Epidermal melanocyte (primary cell): ENCODE results near the gene DTX3.

Experiments
- DNase-seq: peaks from one replicate; pipeline ENCODE4 v3.0.0; 2011; ENCODE audit warnings: low spot score; ENCODE audit not compliant: insufficient read length

DTX3 gene

DNA sequence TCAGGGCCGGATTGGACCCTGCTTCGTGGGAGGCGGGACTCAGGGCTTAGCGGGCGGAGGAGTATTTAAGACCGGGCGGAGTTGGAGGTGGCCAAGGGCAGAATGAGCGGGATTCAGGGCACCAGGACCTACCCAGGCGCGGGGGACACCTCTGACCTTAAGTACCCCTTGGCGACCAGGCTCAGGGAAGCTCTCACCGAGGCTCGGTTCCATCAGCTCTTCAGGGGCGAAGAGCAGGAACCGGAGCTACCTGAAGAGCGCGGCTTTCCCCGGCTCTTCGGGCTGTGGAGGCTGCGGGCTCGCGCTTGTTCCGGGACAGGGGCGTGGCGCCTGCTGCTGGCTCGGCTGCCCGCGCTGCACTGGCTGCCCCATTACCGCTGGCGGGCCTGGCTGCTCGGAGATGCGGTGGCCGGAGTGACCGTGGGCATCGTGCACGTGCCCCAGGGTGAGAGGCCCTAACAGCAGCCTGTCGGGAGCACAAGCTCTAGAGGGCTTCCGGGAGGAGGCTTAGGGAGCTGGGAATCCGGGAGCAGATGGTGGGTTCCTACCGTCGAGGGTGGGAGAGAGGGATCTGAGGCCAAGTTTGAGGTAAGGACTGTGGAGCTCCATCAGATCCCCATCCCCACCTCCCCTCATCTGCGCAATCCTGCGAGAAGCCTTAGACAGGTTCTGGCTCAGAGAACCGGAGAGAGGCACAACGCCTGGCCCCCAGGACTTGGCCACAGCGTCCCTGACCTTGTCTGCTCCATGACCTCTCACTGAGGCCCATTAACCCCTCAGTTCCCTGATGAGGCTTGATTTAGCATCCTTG lies 15.0 kb downstream of the DTX3 start:
- no peak for DNase-seq

DNA sequence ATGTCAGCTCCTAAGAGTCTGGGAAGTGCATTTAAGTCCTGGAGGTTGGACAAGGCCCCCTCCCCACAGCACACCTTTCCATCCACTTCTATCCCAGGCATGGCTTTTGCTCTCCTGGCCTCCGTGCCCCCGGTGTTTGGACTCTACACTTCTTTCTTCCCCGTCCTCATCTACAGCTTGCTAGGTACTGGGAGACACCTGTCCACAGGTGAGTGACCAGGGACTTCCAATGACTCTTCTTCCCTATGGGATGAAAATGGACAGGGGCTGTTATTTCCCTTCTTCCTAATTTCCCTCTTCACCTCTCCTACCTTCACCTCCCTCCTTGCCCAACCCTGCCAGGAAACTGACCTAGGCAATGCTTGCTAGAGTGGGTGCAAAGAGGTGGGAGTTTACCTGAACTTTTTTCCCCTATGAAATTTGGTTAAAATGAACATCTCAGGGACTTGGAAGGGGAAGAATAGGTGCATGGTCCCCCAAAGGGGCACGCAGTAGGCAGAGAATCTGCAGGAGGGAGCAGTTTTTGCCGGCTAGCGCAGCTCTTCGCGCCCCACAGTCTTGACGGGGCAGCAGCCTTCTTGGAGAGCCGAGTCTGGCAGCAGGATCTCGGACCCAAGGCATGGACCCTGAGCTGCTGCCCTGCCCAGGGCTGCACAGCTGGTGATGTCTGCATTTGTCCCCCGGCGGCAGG lies 15.8 kb downstream of the DTX3 start:
- no peak for DNase-seq

DNA sequence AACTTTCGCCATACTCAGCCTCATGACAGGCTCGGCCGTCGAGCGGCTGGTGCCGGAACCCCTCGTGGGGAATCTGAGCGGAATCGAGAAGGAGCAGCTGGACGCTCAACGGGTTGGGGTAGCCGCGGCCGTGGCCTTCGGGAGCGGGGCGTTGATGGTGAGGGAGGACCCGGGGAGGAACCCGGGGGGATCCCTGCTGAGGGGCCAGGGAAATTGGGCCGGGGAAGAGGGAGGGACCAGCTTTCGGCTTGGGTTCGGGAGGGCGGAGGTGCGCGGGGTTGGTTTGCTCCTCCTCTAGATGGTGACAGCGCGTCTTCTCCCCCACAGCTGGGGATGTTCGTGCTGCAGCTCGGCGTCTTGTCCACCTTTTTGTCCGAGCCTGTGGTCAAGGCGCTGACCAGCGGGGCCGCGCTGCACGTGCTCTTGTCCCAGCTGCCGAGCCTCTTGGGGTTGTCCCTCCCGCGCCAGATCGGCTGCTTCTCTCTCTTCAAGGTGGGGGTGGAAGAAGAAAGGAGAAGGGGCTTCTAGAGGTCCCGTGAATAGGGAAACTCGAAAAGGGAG lies 16.4 kb downstream of the DTX3 start:
- no peak for DNase-seq

DNA sequence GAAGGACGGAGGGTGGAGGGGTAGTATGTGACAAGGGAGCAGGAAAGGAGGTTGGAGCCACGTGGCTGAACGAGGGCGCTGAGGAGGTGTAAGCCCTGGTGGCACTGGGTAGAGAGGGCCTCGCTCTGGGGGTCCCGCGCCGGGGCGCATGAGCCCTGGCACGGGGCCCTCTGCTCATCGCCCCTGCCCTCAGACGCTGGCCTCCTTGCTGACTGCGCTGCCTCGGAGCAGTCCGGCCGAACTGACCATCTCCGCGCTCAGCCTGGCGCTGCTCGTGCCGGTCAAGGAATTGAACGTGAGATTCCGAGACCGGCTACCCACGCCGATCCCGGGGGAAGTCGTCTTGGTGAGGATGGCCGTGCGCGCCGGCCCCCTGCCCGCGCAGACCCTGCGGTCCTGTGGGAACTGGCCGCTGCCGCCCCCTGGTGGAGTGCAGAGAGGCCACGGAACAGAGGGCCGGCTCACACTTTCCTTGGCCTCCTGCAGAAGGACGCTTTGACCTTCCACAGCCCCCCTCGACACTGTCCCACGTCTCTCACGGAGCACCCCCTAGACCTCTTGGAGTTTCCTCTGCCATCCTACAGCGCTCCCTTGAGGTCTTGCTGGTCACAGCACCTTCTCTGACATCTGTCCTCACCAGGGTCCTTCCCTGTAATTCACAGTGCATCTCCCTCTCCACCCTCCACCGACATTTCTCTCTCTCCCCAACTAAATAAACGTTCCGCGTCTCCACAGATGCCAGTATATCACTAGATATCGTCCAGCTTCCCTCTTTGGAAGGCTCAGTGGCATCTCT lies 17.1 kb downstream of the DTX3 start:
- peak; percentile 83 for DNase-seq

DNA sequence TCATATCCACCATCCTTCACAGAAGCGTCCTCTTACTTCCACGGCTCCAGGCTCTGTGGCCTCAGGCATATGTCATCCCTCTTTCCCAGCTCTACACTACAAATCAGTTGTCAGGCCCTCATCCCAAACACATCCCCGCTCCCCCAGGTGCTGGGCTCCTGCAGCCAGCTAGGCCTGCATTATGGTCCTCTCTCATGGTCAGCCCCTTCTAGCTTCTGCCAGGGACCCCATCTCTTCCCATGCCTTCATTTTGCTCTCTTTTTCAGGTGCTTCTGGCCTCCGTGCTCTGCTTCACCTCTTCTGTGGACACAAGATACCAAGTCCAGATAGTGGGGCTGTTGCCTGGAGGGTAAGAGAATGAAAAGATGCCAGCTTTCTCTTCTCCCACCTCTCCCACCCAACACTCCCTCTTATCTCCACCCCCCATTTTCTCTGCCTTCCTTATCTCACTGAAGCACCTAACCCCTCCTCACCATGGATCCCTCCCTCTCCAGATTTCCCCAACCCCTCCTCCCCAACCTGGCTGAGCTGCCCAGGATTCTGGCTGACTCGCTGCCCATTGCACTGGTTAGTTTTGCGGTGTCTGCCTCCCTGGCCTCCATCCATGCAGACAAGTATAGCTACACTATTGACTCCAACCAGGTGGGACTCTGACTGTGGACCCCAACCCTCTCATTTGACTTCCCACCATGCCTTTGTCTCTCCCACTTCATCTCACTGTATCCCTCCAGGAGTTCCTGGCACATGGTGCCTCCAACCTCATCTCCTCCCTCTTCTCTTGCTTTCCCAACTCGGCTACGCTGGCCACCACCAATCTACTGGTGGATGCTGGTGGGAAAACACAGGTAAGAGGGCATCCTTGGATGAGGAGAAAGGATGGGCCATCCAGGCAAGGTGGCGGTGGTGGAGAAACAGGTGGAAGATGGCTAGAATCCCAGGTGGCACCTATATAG lies 17.9 kb downstream of the DTX3 start:
- DNase-seq = no peak

DNA sequence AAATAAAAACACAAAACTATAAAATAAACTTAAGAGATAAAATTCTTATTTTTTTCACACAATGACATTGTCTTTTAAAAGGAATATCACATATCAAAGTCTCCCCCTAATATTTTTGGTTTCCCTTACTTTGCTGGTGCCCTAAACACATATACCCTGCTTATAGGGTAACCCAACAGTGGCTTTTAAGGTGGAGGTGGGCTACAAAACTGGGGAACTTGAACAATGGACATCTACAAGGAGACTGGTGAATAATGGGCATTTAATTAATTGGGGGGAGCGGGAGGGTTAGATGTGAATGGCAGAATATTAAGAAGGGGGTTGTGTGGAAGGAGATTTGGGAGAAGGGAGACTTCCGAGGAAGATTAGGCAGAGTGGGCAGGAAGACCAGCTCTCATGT lies 18.8 kb downstream of the DTX3 start:
- DNase-seq = no peak

DNA sequence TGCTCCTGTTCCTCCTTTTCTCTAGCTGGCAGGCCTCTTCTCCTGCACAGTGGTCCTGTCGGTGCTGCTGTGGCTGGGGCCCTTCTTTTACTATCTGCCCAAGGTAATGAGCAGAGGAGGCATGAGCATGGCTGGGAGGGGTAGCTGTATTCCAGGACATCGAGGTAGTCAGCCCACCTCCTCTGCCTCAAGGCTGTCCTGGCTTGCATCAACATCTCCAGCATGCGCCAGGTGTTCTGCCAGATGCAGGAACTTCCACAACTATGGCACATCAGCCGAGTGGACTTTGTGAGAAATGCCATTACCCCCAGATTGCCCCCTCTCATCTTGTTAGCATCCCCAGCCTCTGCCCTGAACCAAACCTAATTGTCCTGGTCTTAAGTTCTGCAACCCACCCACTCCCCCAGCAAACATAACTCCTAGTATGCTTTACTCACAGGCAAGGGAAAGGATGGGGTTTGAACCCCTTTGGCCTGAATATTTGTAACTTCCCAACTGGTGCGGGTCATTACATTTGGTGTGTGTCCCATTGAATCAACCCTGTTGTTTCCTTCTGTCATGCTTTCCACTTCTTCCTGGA lies 19.3 kb downstream of the DTX3 start:
- no peak for DNase-seq

DNA sequence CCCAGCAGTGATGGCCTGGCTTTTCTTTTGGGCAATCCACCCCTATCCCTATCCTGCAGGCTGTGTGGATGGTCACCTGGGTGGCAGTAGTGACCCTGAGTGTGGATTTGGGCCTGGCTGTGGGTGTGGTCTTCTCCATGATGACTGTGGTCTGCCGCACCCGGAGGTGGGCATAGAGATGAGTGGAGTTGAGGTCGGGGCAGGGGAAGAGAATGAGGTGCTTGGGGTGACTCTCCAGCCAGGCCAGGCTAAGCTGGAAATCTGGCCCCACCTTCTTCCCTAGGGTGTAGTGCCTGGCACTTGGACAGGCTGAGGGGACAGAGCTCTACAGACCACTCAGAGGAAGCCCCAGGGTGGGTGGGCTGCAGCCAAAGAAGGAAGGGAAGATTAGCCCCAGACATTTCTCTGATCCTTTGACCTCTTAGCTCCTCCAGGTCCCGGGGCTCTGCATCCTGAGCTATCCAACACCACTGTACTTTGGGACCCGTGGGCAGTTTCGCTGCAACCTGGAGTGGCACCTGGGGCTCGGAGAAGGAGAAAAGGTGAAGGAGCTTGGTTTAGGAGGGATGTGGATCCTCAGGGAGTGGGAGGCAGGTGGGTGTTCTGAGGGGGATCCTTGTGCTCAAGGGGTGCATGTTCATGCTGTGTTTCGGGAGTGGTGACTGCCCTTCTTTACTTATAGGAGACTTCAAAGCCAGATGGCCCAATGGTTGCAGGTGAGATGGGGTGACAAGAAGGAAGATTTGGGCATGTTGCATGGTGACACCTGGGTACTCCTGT lies 20.0 kb downstream of the DTX3 start:
- DNase-seq = no peak

DNA sequence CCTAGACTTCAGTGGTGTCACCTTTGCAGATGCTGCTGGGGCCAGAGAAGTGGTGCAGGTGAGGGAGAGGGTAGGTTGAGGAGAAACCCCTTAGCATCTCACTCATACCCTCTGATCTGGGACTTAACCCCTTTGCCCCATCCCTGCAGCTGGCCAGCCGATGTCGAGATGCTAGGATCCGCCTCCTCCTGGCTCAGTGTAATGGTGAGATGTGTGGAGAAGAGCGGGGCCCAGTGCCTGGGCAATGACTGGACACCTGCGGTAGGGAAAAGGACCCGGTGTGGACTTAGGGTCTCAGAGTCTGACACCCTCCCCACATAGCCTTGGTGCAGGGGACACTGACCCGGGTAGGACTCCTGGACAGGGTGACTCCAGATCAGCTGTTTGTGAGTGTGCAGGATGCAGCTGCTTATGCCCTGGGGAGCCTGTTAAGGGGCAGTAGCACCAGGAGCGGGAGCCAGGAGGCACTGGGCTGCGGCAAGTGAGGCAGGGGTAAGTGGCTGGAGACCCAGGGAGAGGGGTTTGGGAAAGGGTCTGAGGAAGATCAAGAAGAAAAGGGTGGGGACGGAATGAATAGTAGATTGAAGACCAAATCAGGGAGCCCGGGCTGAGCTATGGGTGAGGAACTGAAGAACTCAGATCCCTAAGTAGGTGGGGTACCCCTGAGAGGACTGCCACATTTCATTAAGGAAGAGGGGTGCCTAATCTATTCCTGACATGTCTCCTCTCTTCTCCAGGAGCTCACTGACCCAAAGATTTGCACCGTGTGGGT lies 20.8 kb downstream of the DTX3 start:
- DNase-seq = no peak

DNA sequence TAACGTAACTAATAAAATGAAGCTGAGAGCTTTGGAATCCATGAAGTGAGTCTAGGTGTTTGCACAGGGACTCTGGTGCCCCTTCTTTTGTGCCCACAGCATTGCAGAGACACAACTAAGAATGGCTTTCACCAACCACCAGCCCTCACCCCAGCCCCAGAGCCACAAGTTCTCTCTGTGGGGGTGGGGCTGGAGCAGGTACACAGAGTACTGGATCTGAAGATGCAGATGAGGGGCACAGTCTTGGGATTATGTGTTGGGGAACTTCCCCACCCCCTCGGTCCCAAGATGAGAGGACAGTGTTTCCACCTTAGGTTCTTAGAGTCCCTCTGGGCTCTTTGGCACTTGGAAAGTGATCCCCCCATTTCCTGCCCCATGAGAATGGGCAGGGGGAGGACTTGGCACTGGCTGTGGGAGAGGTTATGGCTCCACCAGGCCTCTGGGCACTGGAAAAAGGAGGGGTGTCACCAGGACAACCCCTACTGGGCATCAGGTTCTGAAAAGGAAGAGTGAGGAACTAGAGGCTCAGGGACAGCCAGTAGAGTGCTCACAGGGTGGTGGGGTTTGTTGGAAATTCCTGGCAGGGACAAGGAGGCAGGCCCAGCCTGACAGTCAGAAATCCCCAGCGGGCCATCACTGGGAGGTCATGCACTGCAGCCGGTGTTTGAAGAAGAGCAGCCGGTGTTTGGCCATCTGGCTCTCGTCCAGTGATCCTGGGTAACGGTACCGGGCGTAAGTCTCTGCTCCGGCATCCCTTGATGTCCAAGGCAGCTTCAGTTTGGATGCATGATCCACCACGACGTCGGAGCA lies 21.7 kb downstream of the DTX3 start:
- DNase-seq = no peak

DNA sequence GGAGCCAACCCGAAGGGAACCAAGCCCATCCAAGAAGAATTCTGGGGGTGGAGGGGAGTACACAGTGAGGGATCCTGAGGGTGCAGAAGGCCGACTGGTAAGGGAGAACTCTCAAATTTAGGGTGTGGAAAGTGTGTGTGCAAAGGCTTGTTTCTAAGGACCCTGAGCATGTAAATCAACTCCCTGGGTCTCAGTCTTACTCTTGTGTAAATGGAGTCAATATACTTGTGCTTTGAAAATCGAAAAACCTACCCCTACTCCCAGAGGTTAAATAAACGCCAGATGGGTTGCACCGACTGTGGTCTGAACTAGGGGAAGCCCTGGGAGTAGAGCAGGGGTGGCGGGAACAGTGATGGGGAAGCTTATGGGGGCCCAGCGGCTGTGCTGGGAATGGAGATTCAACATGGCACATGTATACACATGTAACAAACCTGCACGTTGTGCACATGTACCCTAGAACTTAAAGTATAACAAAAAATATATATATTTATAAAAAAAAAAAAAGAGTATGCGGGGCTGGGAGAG lies 22.4 kb downstream of the DTX3 start:
- DNase-seq = no peak

DNA sequence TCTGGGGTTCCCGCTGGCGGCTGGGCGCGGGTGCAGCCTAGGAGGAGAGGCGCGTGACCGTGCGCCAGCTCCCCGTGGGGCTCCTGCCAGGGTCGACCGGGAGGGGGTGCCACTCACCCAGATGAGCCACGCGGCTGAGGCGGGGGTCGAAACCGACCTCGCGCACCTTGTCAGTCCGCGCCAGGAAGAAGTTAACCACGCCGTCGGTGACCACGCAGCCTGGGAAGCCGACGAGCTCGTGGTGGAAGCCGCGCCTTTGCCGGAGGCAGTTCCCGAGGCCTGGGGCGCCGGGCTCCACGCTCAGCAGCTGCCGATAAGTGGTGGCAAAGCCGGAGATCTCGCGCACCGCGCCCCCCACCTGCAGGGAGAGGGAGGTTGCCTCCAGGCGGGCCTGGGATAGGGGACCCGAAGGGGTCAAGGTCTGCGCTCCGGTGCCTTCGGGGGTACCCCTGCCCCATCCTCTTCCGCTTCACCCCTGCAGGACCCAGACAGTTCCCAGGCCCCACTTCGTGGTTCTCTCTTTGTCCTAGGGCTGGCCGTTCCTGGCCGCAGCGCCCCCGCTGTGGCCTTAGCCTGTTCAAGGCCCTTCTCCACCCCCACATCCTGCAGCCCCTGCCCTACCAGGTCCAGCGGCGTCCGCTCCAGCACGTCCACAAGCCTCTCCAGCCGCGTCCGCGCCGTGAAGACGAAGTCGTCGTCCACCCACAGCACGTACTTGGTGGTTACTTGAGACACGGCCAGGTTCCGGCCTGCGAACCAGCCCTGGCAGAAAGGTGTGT lies 23.1 kb downstream of the DTX3 start:
- no peak for DNase-seq

DNA sequence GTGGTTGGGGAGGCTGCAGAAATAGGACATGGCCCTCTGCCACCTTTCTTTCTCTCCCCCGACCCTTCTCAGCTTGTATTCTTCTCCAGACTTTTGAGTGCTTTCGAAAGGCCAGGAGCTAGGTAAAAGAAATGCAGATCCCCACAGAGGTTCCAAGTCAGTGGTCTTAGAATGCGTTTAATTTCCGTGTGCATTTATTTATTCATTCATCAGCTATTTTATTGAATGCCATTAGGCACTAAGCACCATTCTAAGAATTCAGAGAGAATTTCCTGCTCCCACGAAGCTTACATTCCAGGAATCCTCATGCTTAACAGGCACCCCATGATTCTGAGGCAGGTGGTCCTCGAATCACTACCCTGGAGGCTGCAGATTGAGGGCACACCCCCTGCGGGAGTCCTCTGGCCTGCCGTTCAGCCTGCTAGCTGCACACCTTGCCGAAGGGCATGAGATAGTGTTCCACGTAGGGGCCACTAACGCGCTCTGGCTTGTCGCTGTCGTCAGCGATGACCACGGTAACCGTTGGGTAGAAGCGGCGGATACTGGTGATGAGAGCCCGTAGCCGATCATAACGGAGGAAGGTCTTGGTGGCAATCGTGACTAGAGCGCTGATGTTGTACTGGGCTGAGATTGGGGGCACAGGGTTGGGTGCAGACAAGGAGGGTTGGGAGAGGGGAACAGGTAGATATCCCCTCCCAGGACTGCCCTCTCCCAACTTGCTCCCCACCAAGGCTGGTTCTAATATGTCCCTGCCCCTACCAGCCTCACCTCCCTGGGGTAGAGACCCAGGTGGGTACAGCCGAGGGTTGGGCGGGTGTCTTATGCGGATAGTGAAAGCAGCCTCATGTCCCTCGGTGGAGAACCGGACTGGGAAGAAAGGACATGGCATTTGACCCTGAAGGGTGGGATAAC lies 23.9 kb downstream of the DTX3 start:
- DNase-seq = no peak

DNA sequence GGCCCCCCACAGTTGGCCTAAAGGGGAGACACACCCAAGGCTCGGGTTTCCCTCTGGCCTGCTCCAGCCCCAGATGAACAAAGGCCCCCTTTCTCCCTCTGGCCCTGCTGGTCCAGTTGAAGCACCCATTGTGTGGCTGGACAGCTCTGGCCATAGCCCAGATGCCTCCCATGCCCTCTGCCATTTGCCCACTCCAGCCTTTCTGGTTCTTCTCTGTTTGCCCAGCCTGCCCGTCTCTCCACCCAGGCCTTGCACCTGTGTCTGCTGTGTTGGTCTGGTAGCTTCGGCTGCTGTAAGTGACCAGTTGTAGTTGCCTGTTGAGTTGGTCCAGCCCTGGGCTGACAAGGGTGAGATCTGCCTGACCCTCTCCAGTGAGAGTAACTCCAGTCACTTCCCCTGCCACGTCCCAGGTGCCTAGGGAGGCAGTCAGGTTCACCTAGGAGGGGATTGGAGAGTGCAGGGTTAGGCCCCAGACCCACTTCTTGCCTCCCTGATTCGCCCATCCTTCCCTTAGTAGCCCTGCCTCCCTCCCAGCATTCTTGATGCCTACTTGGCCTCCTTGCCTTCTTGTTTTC lies 25.4 kb downstream of the DTX3 start:
- no peak for DNase-seq

DNA sequence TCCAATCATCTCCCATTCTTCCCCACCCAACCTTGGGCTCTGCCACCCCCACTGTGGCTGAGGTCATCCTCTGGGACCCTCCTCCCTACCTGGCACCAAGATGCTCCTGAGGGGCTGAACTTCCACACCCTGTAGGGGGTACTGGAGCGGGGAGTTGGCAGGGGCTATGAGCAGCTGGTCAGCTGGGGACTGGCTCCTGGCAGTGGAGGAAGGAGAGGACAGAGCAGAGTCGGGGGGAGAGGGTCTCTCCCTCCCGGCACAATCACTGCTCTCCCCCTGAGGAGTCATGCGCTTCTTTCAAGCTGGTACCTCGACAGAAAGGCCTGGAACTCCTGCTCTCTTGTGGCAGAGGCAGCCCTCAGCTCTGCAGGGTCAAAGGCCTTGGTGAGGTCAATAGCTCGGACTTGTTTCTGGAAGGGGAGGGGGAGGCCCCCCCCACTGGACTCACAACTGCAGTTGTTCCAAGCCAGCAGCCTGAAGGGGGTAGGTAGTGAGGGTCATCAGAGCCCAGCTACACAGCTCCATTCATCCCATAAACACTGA lies 26.3 kb downstream of the DTX3 start:
- no peak for DNase-seq
